Keratinocyte (primary cell): ENCODE results near the gene FIBP. TPM values are rescaled to one million over a fixed set of nuclear protein-coding genes. Genes with fewer than 3 reads are reported as not detected.

Source experiments
- DNase-seq: peaks from one replicate; pipeline ENCODE4 v3.0.0-alpha.2; 2011; ENCODE audit warnings: low read depth, missing footprints, low spot score
- FAIRE-seq: peaks from 2 replicates; lab custom pipeline; 2011; peaks lifted over from hg19 to GRCh38; lab: Jason Lieb, UNC
- H2AFZ ChIP-seq: 2 replicates; pipeline ENCODE4 v1.6.0; 2012; ENCODE audit warnings: low read length, control low read depth, inconsistent platforms; ENCODE audit not compliant: control insufficient read depth
- H3K27ac ChIP-seq: 2 replicates; pipeline ENCODE4 v1.5.1; 2011; ENCODE audit warnings: low read length; ENCODE audit not compliant: control insufficient read depth, insufficient read depth
- H3K27me3 ChIP-seq: 3 replicates; pipeline ENCODE4 v1.6.0; 2011; ENCODE audit warnings: low read length; ENCODE audit not compliant: control insufficient read depth, insufficient read depth; ENCODE audit errors: extremely low read depth
- H3K36me3 ChIP-seq, 2 experiments: 2 replicates in 1 of 2; 3 replicates in 1 of 2; pipeline ENCODE4 v1.5.1; 2011; ENCODE audit warnings: low read length in 2 of 2, mild to moderate bottlenecking in 1 of 2; ENCODE audit not compliant: control insufficient read depth in 2 of 2, insufficient read depth in 2 of 2; ENCODE audit errors: extremely low read depth in 1 of 2
- H3K4me1 ChIP-seq: 3 replicates; pipeline ENCODE4 v1.5.1; 2011; ENCODE audit warnings: low read length; ENCODE audit not compliant: control insufficient read depth, insufficient read depth; ENCODE audit errors: extremely low read depth
- H3K4me2 ChIP-seq: 3 replicates; pipeline ENCODE4 v1.6.0; 2011; ENCODE audit warnings: low read depth, low read length; ENCODE audit not compliant: control insufficient read depth, insufficient read depth; ENCODE audit errors: extremely low read depth
- H3K4me3 ChIP-seq, 3 experiments: fragments of 200-600 bp in 1 of 3; sonication (generic) in 1 of 3; 2 replicates in 2 of 3; 3 replicates in 1 of 3; pipeline ENCODE4 v1.5.1; 2011 to 2016; ENCODE audit warnings: low read length in 3 of 3, mild to moderate bottlenecking in 3 of 3, control low read depth in 2 of 3, inconsistent platforms in 1 of 3, low read depth in 1 of 3, mixed read lengths in 1 of 3, mixed run types in 1 of 3, moderate library complexity in 1 of 3; ENCODE audit not compliant: control insufficient read depth in 2 of 3, insufficient read depth in 2 of 3; ENCODE audit errors: extremely low read depth in 1 of 3
- H3K79me2 ChIP-seq: 2 replicates; pipeline ENCODE4 v1.6.0; 2012; ENCODE audit warnings: low read length; ENCODE audit not compliant: control insufficient read depth, insufficient read depth
- H3K9ac ChIP-seq: 3 replicates; pipeline ENCODE4 v1.6.0; 2011; ENCODE audit warnings: low read length; ENCODE audit not compliant: control insufficient read depth, insufficient read depth; ENCODE audit errors: extremely low read depth
- H3K9me1 ChIP-seq: 3 replicates; pipeline ENCODE4 v1.6.0; 2011; ENCODE audit warnings: low read length; ENCODE audit not compliant: control insufficient read depth, insufficient read depth; ENCODE audit errors: extremely low read depth
- H3K9me3 ChIP-seq: 2 replicates; pipeline ENCODE4 v1.5.1; 2012; ENCODE audit warnings: low read depth, low read length; ENCODE audit not compliant: control insufficient read depth
- H4K20me1 ChIP-seq: 3 replicates; pipeline ENCODE4 v1.6.0; 2011; ENCODE audit warnings: low read length; ENCODE audit not compliant: control insufficient read depth, insufficient read depth; ENCODE audit errors: extremely low read depth
- CTCF ChIP-seq, 3 experiments: IDR thresholded peaks in 1 of 3; conservative IDR thresholded peaks in 1 of 3; optimal IDR thresholded peaks in 1 of 3; 2 replicates in 2 of 3; 3 replicates in 1 of 3; pipeline versions ENCODE3 to v1.5.1; 2011; ENCODE audit warnings: low read length in 3 of 3, mild to moderate bottlenecking in 3 of 3, moderate library complexity in 2 of 3, control low read depth in 1 of 3, inconsistent platforms in 1 of 3; ENCODE audit not compliant: insufficient read depth in 2 of 3; ENCODE audit errors: extremely low read depth in 1 of 3
- EZH2 ChIP-seq: IDR thresholded peaks from one replicate; pipeline ENCODE4 v1.6.1; 2012; ENCODE audit warnings: inconsistent platforms, mild to moderate bottlenecking, low read length, moderate library complexity
- dilution Hi-C: fragments of 300-500 bp; cut with MboI; formaldehyde crosslinking; loops from one replicate; pipeline ENCODE4 v1.7.0; 2020; ENCODE audit warnings: low sequenced_read_pairs; ENCODE audit not compliant: extremely low pct_ligation_motif_present
- polyA plus RNA-seq, 5 experiments: library from polyadenylated mRNA; depleted of rRNA in 3 of 5; stranded (reverse) in 3 of 5; stranded (forward) in 1 of 5; unstranded in 1 of 5; fragments of >200 nt; gene quantifications; 1 replicate in 1 of 5; 2 replicates in 3 of 5; 3 replicates in 1 of 5; pipeline versions ENCODE4 v1.2.1 to v1.2.3, GENCODE V29; 2011 to 2012; ENCODE audit warnings: missing spikeins in 2 of 5, low read depth in 1 of 5, low replicate concordance in 1 of 5

Gene FIBP
- polyA plus RNA-seq, 1 donor (not counting 4 experiments of a cell fraction or from before 2014, with no cell fraction given) = 95.1 TPM

- no peak for TF ChIP-seq CTCF (optimal IDR thresholded peaks at IDR 0.05 in 1 of 3, IDR thresholded peaks at IDR 0.05 in 1 of 3, conservative IDR thresholded peaks at IDR 0.05 in 1 of 3; ENCODE audit: extremely low read depth in 1 of 3, insufficient read depth in 2 of 3, low read length in 3 of 3)
- no peak for TF ChIP-seq EZH2
- peak within 1 kb of the TSS; percentile 83 for H3K9ac ChIP-seq
- FAIRE-seq (no peak), DNase-seq (peak; percentile 76)
- peaks cover 43% of the 10 kb centered on the region for H4K20me1 ChIP-seq
- peak within 1 kb of the TSS; percentile 90 for H3K27ac ChIP-seq
- H3K79me2 ChIP-seq = peaks cover 67% of the 10 kb centered on the region
- H3K36me3 ChIP-seq = peaks cover 37 to 52% of the 10 kb centered on the region in 2 experiments
- H3K4me3 ChIP-seq = peak within 1 kb of the TSS; percentile 83 to 96 (median 91)
- no peaks in the 10 kb centered on the region for H3K9me3 ChIP-seq
- peak within 1 kb of the TSS; percentile 100 for H3K4me2 ChIP-seq
- H3K4me1 ChIP-seq = peaks cover 32% of the 10 kb centered on the region
- no peaks in the 10 kb centered on the region for H3K27me3 ChIP-seq
- peaks cover 7% of the 10 kb centered on the region for H3K9me1 ChIP-seq
- dilution Hi-C loops = no loop called here
- peak within 1 kb of the TSS; percentile 71 for H2AFZ ChIP-seq
These were observed 30.2 kb downstream of the FIBP start, which contains the start of gene CFL1 for GRCh38 chr11:65857853-65858680. Gene CFL1, minus strand, starts transcription at chr11:65858180. Its CDS starts 81 bp downstream, at chr11:65858099.

- Histone ChIP-seq H3K9me1 (peaks cover 7% of the 10 kb centered on the region), H2AFZ (no peak overlapping the region)
These were observed 30.8 kb downstream of the FIBP start for GRCh38 chr11:65857500-65857852.

More at GRCh38 chr11:65857500-65857852, 30.8 kb downstream of the FIBP start:
- DNase-seq = no peak
- H3K9me3 ChIP-seq = no peaks in the 10 kb centered on the region
- peaks cover 45% of the 10 kb centered on the region for H4K20me1 ChIP-seq
- dilution Hi-C loops = no loop called here
- no peak for FAIRE-seq
- peaks cover 36 to 48% of the 10 kb centered on the region in 2 experiments for H3K36me3 ChIP-seq
- H3K4me1 ChIP-seq = peaks cover 32% of the 10 kb centered on the region
- H3K27ac ChIP-seq = peak overlapping the region; percentile 50
- peak overlapping the region; percentile 83 for H3K9ac ChIP-seq
- peaks cover 61% of the 10 kb centered on the region for H3K79me2 ChIP-seq
- peak overlapping the region; percentile 83 to 96 (median 91) for H3K4me3 ChIP-seq
- no peak for TF ChIP-seq EZH2
- no peaks in the 10 kb centered on the region for H3K27me3 ChIP-seq
- peak overlapping the region; percentile 100 for H3K4me2 ChIP-seq
